AG09319 (cell line): Measurements from ENCODE around the gene SLC25A27.

ENCODE experiments used
- DNase-seq: peaks from one replicate; pipeline ENCODE4 v3.0.0-alpha.2; 2010; ENCODE audit warnings: low read depth; ENCODE audit errors: extremely low read depth
- CTCF ChIP-seq: IDR thresholded peaks from 2 replicates; pipeline ENCODE4 v1.5.1; 2011; ENCODE audit warnings: low read depth, mild to moderate bottlenecking, inconsistent platforms, low read length, moderate library complexity

The SLC25A27 gene

GRCh38 chr6:46667377-46667776, 14.6 kb downstream of the SLC25A27 start:
- TF ChIP-seq CTCF: no peak

GRCh38 chr6:46674410-46674809, 21.6 kb downstream of the SLC25A27 start:
- no peak for TF ChIP-seq CTCF
- DNase-seq: no peak

More at GRCh38 chr6:46667377-46667776, 14.6 kb downstream of the SLC25A27 start:
- no peak for DNase-seq

GRCh38 chr6:46676604-46677313, 24.0 kb downstream of the SLC25A27 start:
- no peak for TF ChIP-seq CTCF
- DNase-seq: no peak

GRCh38 chr6:46677314-46677654, 24.5 kb downstream of the SLC25A27 start:
- TF ChIP-seq CTCF: peak; percentile 10
- no peak for DNase-seq

- TF ChIP-seq CTCF: no peak
- DNase-seq: no peak
Measured at GRCh38 chr6:46684771-46685170, 32.0 kb downstream of the SLC25A27 start.

GRCh38 chr6:46687619-46688097, 34.9 kb downstream of the SLC25A27 start, which contains the start of gene TDRD6:
TDRD6 (plus strand) TSS chr6:46687885; CDS start chr6:46688129, 244 bp downstream.
- no peak for DNase-seq
- TF ChIP-seq CTCF: no peak

- TF ChIP-seq CTCF: no peak
- no peak for DNase-seq
Measured at GRCh38 chr6:46688117-46688965, 35.6 kb downstream of the SLC25A27 start.
